NCI-H1930 (cell line): ENCODE results near the gene MRPL27.

ENCODE experiments used
- DNase-seq, 2 experiments: peaks; one replicate each; lab custom pipeline; 2025; lab: John Stamatoyannopoulos, UW

MRPL27 gene

GRCh38 chr17:50386510-50386909 lies 13.5 kb upstream of the MRPL27 start:
- no peak for DNase-seq

- no peak for DNase-seq
Observed at GRCh38 chr17:50382931-50383330, 9.9 kb upstream of the MRPL27 start.

- DNase-seq, result no peak
Observed at GRCh38 chr17:50381920-50382319, 8.9 kb upstream of the MRPL27 start.

- no peak for DNase-seq
Observed at GRCh38 chr17:50381260-50381815, 8.4 kb upstream of the MRPL27 start.

- no peak for DNase-seq
Observed at GRCh38 chr17:50380369-50381259, 7.6 kb upstream of the MRPL27 start.

- DNase-seq, result no peak
Observed at GRCh38 chr17:50379351-50380132, 6.6 kb upstream of the MRPL27 start.

GRCh38 chr17:50375858-50376538 lies 3.0 kb upstream of the MRPL27 start:
- DNase-seq, result no peak

- no peak for DNase-seq
Observed at GRCh38 chr17:50373705-50374104, 721 bp upstream of the MRPL27 start.

- DNase-seq, result no peak
Observed at GRCh38 chr17:50372222-50372757, 694 bp downstream of the MRPL27 start.

- DNase-seq, result no peak
Observed at GRCh38 chr17:50371526-50371925, 1.5 kb downstream of the MRPL27 start.

- DNase-seq, result no peak
Observed at GRCh38 chr17:50370052-50370451, 2.9 kb downstream of the MRPL27 start.

- DNase-seq, result no peak
Observed at GRCh38 chr17:50367401-50367800, 5.6 kb downstream of the MRPL27 start.

GRCh38 chr17:50365649-50366393 lies 7.2 kb downstream of the MRPL27 start:
- DNase-seq, result no peak

GRCh38 chr17:50365165-50365564 lies 7.8 kb downstream of the MRPL27 start:
- no peak for DNase-seq

GRCh38 chr17:50364715-50365114 lies 8.3 kb downstream of the MRPL27 start:
- DNase-seq, result no peak

GRCh38 chr17:50364061-50364458 lies 8.9 kb downstream of the MRPL27 start:
- no peak for DNase-seq

- DNase-seq, result no peak
Observed at GRCh38 chr17:50363217-50364060, 9.5 kb downstream of the MRPL27 start.

GRCh38 chr17:50362661-50363060 lies 10.3 kb downstream of the MRPL27 start:
- DNase-seq, result no peak

- DNase-seq, result no peak
Observed at GRCh38 chr17:50361561-50362480, 11.2 kb downstream of the MRPL27 start.
